GM12878 (cell line): ENCODE data around the gene PRPS1. TPM values are rescaled to one million over a fixed set of nuclear protein-coding genes. Genes with fewer than 3 reads are reported as not detected.

ENCODE experiments used
- ATAC-seq: fragments of 200-7000 bp; cut with Tn5 transposase; 3 replicates; pipeline ENCODE4 v1.9.1; 2020; ENCODE audit warnings: mild to moderate bottlenecking, moderate library complexity
- BruUV-seq: library from RNA; stranded (reverse); fragments of 400-500 nt; replicated peaks from 2 replicates; lab custom pipeline; 2021; lab: Mats Ljungman, UMichigan
- CTCF ChIA-PET: fragments of 300-600 bp; sonication (Branson Sonifier 250); formaldehyde crosslinking; extraction: SDS; loops from one replicate; lab custom pipeline; 2021; ENCODE audit warnings: inconsistent platforms; lab: Yijun Ruan, JAX
- POLR2A ChIA-PET: fragments of 350-600 bp; formaldehyde crosslinking; extraction: SDS; loops from one replicate; lab custom pipeline; 2021; ENCODE audit warnings: inconsistent platforms; lab: Charles Lee
- RAD21 ChIA-PET: fragments of 300-600 bp; sonication (Branson Sonifier 250); formaldehyde crosslinking; loops from one replicate; lab custom pipeline; 2023; ENCODE audit warnings: antibody characterized with exemption; ENCODE audit not compliant: unreplicated experiment; lab: Charles Lee
- SMC1A ChIA-PET: fragments of 300-600 bp; sonication (Branson Sonifier 250); formaldehyde crosslinking; loops from one replicate; lab custom pipeline; 2023; ENCODE audit not compliant: unreplicated experiment, uncharacterized antibody; lab: Charles Lee
- DNase-seq: peaks from one replicate; pipeline ENCODE4 v3.0.0-alpha.2; 2011; ENCODE audit warnings: low read depth, low spot score
- FAIRE-seq: peaks from 3 replicates; lab custom pipeline; 2011; peaks lifted over from hg19 to GRCh38; lab: Jason Lieb, UNC
- H2AFZ ChIP-seq: 2 replicates; pipeline ENCODE4 v1.6.0; 2011; ENCODE audit warnings: low read depth, low read length, control low read depth; ENCODE audit not compliant: control insufficient read depth
- H3K27ac ChIP-seq: 2 replicates; pipeline ENCODE4 v1.5.1; 2011; ENCODE audit warnings: control low read depth; ENCODE audit not compliant: control insufficient read depth, insufficient read depth
- H3K27me3 ChIP-seq, 2 experiments: replicated peaks in 1 of 2; 2 replicates each; pipeline versions ENCODE4 v1.6.0 to v1.6.1; 2011; ENCODE audit warnings: low read length in 1 of 2; ENCODE audit not compliant: control insufficient read depth in 2 of 2, insufficient read depth in 2 of 2
- H3K36me3 ChIP-seq, 2 experiments: 2 replicates each; pipeline ENCODE4 v1.5.1; 2011; ENCODE audit warnings: low read length in 1 of 2; ENCODE audit not compliant: control insufficient read depth in 2 of 2, insufficient read depth in 2 of 2
- H3K4me1 ChIP-seq: 2 replicates; pipeline ENCODE4 v1.6.1; 2011; ENCODE audit warnings: mild to moderate bottlenecking, low read length, moderate library complexity, mixed read lengths; ENCODE audit not compliant: control insufficient read depth, insufficient read depth
- H3K4me2 ChIP-seq: 2 replicates; pipeline ENCODE4 v1.6.0; 2011; ENCODE audit warnings: control low read depth; ENCODE audit not compliant: control insufficient read depth, insufficient read depth
- H3K4me3 ChIP-seq: fragments of 200-600 bp; sonication (generic); 2 replicates; pipeline ENCODE4 v1.5.1; 2016
- H3K79me2 ChIP-seq: 2 replicates; pipeline ENCODE4 v1.6.0; 2011; ENCODE audit warnings: low read length; ENCODE audit not compliant: control insufficient read depth, insufficient read depth
- H3K9ac ChIP-seq: 2 replicates; pipeline ENCODE4 v1.8.0; 2011; ENCODE audit warnings: low read length, control low read depth, mixed read lengths; ENCODE audit not compliant: control insufficient read depth, insufficient read depth
- H3K9me3 ChIP-seq: replicated peaks from 3 replicates; pipeline ENCODE4 v1.5.1; 2011; ENCODE audit warnings: mild to moderate bottlenecking, low read length; ENCODE audit not compliant: control insufficient read depth, insufficient read depth
- H4K20me1 ChIP-seq: 2 replicates; pipeline ENCODE4 v1.6.0; 2011; ENCODE audit not compliant: control insufficient read depth, insufficient read depth
- CBX5 ChIP-seq: sonication (generic); IDR thresholded peaks from 2 replicates; pipeline ENCODE4 v1.6.1; 2016; ENCODE audit warnings: low read depth, moderate library complexity, mild to moderate bottlenecking, inconsistent platforms
- FOXM1 ChIP-seq: IDR thresholded peaks from 2 replicates; pipeline ENCODE4 v1.6.1; 2012; ENCODE audit warnings: low read depth, mild to moderate bottlenecking, inconsistent platforms, low read length, moderate library complexity
- HDAC2 ChIP-seq: fragments of 200-600 bp; sonication (generic); IDR thresholded peaks from 2 replicates; pipeline ENCODE4 v1.6.1; 2017
- HDAC6 ChIP-seq: fragments of 200-600 bp; sonication (generic); IDR thresholded peaks from one replicate; pipeline ENCODE4 v1.8.0; 2017; ENCODE audit warnings: antibody characterized with exemption; ENCODE audit not compliant: unreplicated experiment
- JUNB ChIP-seq: IDR thresholded peaks from 2 replicates; pipeline ENCODE4 v1.6.1; 2016; ENCODE audit warnings: antibody characterized with exemption, mild to moderate bottlenecking
- MYC ChIP-seq: IDR thresholded peaks from 2 replicates; pipeline ENCODE4 v1.6.1; 2011; ENCODE audit warnings: mild to moderate bottlenecking, low read length, moderate library complexity, inconsistent platforms; ENCODE audit not compliant: insufficient read depth, insufficient replicate concordance, insufficient read length, severe bottlenecking
- NFYB ChIP-seq: IDR thresholded peaks from 2 replicates; pipeline ENCODE4 v1.6.1; 2011; ENCODE audit warnings: low read depth, mild to moderate bottlenecking, low read length, improper control_type of control experiment, moderate library complexity; ENCODE audit not compliant: insufficient read depth
- PAX8 ChIP-seq: fragments of 450-650 bp; IDR thresholded peaks from 2 replicates; pipeline ENCODE4 v1.6.1; 2017; ENCODE audit warnings: mild to moderate bottlenecking, moderate library complexity
- RB1 ChIP-seq: fragments of 450-650 bp; formaldehyde crosslinking; IDR thresholded peaks from 2 replicates; pipeline ENCODE4 v1.6.1; 2017; ENCODE audit warnings: mild to moderate bottlenecking, borderline replicate concordance
- SREBF2 ChIP-seq: IDR thresholded peaks from 2 replicates; pipeline ENCODE4 v1.6.1; 2012; ENCODE audit warnings: mild to moderate bottlenecking, low read length
- TCF7 ChIP-seq: IDR thresholded peaks from 2 replicates; pipeline ENCODE4 v1.6.1; 2014; ENCODE audit warnings: antibody characterized with exemption, borderline replicate concordance
- WGBS: methylation state at CpG from one replicate; pipeline ENCODE4 v1.1.6; 2016; ENCODE audit warnings: low lambda C conversion rate; ENCODE audit not compliant: insufficient replicate concordance, insufficient coverage; ENCODE audit errors: missing lambda C conversion rate; 5-methylcytosine and 5-hydroxymethylcytosine counted together
- in situ Hi-C: fragments of 300-500 bp; cut with MboI; formaldehyde crosslinking; loops from 9 replicates; pipeline ENCODE4 v1.14.3; 2018; ENCODE audit warnings: mixed read lengths
- intact Hi-C: fragments of 100-400 bp; cut with micrococcal nuclease; formaldehyde crosslinking; loops from one replicate; pipeline ENCODE4 v1.14.2; 2022; ENCODE audit not compliant: unreplicated experiment
- polyA plus RNA-seq, 11 experiments: library from polyadenylated mRNA; depleted of rRNA in 4 of 11; unstranded in 6 of 11; stranded (reverse) in 5 of 11; fragments of >200 nt; fragmentation: Nextera tagmentation in 4 of 11; fragmentation: Illumina TruSeq in 1 of 11; extraction: Ambion mirVana in 4 of 11; extraction: Trizol in 1 of 11; gene quantifications; 1 replicate in 1 of 11; 2 replicates in 10 of 11; pipeline versions ENCODE4 v1.2.1 to v1.2.3, GENCODE V29; 2011 to 2016; ENCODE audit warnings: inconsistent platforms in 2 of 11, missing spikeins in 2 of 11, low read depth in 1 of 11
- total RNA-seq, 4 experiments: library from RNA; depleted of rRNA in 3 of 4; stranded (reverse); fragments of >200 nt in 3 of 4; fragmentation: Illumina TruSeq in 1 of 4; extraction: Trizol in 1 of 4; gene quantifications; 2 replicates each; pipeline versions ENCODE4 v1.2.1 to v1.2.3, GENCODE V29; 2013 to 2021
- TF ChIP-seq, protein P1 (sequence below): IDR thresholded peaks from 2 replicates; pipeline ENCODE4 v1.6.1; 2011; ENCODE audit warnings: borderline replicate concordance, low read depth, mild to moderate bottlenecking, moderate library complexity, low read length; ENCODE audit not compliant: insufficient read depth, poor library complexity, severe bottlenecking

The PRPS1 gene
- total and polyA plus RNA-seq, 10 of the 15 experiments (the other 5 are each of a cell fraction or from before 2014, with no cell fraction given) = 26.5 to 86.5 (median 61.1) TPM

DNA sequence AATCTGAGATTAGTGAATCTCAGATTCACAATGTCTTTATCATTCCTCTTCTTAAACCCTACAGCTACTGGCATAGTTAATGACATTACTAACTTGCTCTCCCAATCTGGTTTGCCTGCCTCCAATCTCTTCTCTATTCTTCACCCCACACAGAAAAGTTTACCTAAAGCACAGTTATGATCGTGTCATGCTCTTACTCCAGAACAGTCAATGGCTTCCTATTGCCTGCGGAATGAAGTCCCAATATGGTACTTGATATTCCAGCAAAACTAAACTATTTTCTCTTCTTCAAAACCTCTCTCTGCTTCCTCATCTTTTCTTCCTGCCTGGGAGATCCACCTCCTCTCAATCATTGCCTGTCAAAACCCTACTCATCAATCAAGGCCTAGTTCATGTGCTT, 3.4 kb upstream of the PRPS1 start:
- H3K27ac ChIP-seq = no peak overlapping the region
- FAIRE-seq (no peak), DNase-seq (no peak), ATAC-seq (no peak)
- 52% methylated on average over 2 of the region's 2 CpGs for WGBS
- SMC1A ChIA-PET = no interaction called here
- H3K9me3 ChIP-seq = no peaks in the 10 kb centered on the region
- H3K4me1 ChIP-seq = no peaks in the 10 kb centered on the region
- RAD21 ChIA-PET = no interaction called here
- no peak overlapping the region for H3K4me2 ChIP-seq
- H3K79me2 ChIP-seq = peaks cover 16% of the 10 kb centered on the region
- POLR2A ChIA-PET = no interaction called here
- intact Hi-C loops (no loop called here), in situ Hi-C loops (no loop called here)
- H3K36me3 ChIP-seq = no peaks in the 10 kb centered on the region
- BruUV-seq = no TSS peak
- no peak overlapping the region for H2AFZ ChIP-seq
- no peaks in the 10 kb centered on the region for H4K20me1 ChIP-seq
- H3K27me3 ChIP-seq = no peaks in the 10 kb centered on the region
- no peak overlapping the region for H3K4me3 ChIP-seq
- H3K9ac ChIP-seq = no peak overlapping the region
- TF ChIP-seq SREBF2 = no peak
- no peak for TF ChIP-seq CBX5
- TF ChIP-seq TCF7 = no peak
- TF ChIP-seq RB1 = no peak
- no peak for TF ChIP-seq NFYB
- CTCF ChIA-PET = interaction anchor here (0.6 to 3.7 kb wide), 2 partner anchors 14 to 31 kb away, joined by 3 to 14 read pairs; no protein-coding TSS in a partner anchor

DNA sequence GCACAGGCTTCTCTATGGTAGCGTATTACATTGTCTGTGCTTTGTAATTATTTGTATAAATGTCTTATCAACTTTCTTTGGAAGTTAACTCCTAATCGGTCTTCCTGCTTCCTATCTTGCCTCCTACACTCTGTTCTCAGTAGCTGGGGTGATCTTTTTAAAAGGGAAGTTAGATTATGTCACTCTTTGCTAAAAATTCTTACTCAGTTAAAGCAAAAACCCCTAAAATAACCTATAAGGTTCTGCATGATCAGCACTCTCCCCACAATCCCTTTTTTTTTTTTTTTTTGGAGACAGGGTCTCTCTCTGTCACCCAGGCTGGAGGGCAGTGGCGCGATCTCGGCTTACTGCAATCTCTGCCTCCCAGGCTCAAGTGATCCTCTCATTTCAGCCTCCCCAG, 2.6 kb upstream of the PRPS1 start:
- ChIA-PET CTCF (interaction anchor here (3.7 kb wide), 1 partner anchor 31 kb away, joined by 14 read pairs; no protein-coding TSS in a partner anchor), SMC1A (no interaction called here), POLR2A (no interaction called here), RAD21 (no interaction called here)
- peaks cover 24% of the 10 kb centered on the region for H3K79me2 ChIP-seq
- H3K27me3 ChIP-seq = no peaks in the 10 kb centered on the region
- no peaks in the 10 kb centered on the region for H4K20me1 ChIP-seq
- in situ Hi-C loops = no loop called here
- no peaks in the 10 kb centered on the region for H3K9me3 ChIP-seq
- FAIRE-seq (no peak), DNase-seq (no peak), ATAC-seq (no peak)
- no peak overlapping the region for H2AFZ ChIP-seq
- H3K27ac ChIP-seq = no peak overlapping the region
- intact Hi-C loops = no loop called here
- H3K9ac ChIP-seq = no peak overlapping the region
- BruUV-seq = no TSS peak
- no peaks in the 10 kb centered on the region for H3K36me3 ChIP-seq
- TF ChIP-seq HDAC6 (no peak), JUNB (no peak), MYC (no peak), PAX8 (no peak), HDAC2 (no peak), FOXM1 (no peak)
- TF ChIP-seq, protein P1, sequence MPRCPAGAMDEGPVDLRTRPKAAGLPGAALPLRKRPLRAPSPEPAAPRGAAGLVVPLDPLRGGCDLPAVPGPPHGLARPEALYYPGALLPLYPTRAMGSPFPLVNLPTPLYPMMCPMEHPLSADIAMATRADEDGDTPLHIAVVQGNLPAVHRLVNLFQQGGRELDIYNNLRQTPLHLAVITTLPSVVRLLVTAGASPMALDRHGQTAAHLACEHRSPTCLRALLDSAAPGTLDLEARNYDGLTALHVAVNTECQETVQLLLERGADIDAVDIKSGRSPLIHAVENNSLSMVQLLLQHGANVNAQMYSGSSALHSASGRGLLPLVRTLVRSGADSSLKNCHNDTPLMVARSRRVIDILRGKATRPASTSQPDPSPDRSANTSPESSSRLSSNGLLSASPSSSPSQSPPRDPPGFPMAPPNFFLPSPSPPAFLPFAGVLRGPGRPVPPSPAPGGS = no peak
- H3K4me2 ChIP-seq = no peak overlapping the region
- H3K4me1 ChIP-seq = no peaks in the 10 kb centered on the region
- 71% methylated on average over 5 of the region's 5 CpGs for WGBS
- no peak overlapping the region for H3K4me3 ChIP-seq
